ENCODE results near the gene KIFC1.

GRCh38 chr6:33428224-33428965 is 36.8 kb downstream of the KIFC1 start:
- no peak for TF ChIP-seq POLR2A (IDR thresholded peaks at IDR 0.05)
- no peak for TF ChIP-seq CTCF (IDR thresholded peaks at IDR 0.05)

Data from lower leg skin (tissue), 3 donors.